ENCODE data around the gene ENO2. TPM values are rescaled to one million over a fixed set of nuclear protein-coding genes. Genes with fewer than 3 reads are reported as not detected.
A peak's percentile ranks its signal among the peaks of the same experiment; 100 is the strongest.

Gene ENO2
- total RNA-seq, 4 donors from 2014 or later: 13.0 to 25.3 (median 19.8) TPM

- H3K9me3 ChIP-seq: no peaks in the 10 kb centered on the region
- peaks cover 32 to 47% of the 10 kb centered on the region in 2 donors for H3K4me1 ChIP-seq
- H3K27ac ChIP-seq: peak overlapping the region; percentile 87 to 98 (median 97)
- DNase-seq: no peak
- intact Hi-C loops (cut with DNase I): loop anchor here (5.0 kb wide), 1 partner anchor 57 kb away; the partner anchor contains the start of gene LPCAT3
- peaks cover 5 to 6% of the 10 kb centered on the region in 2 donors for H3K36me3 ChIP-seq
- no peaks in the 10 kb centered on the region for H3K27me3 ChIP-seq
- TF ChIP-seq CTCF (IDR thresholded peaks at IDR 0.05): no peak
- no peak for TF ChIP-seq POLR2A (IDR thresholded peaks at IDR 0.05)
- H3K4me3 ChIP-seq (replicated peaks in 1 of 3): no peak overlapping the region
- WGBS, 2 donors: 81 to 85% methylated on average over 12 to 13 of the region's 13 CpGs
Measured at GRCh38 chr12:6960593-6961277, 46.4 kb downstream of the ENO2 start.

GRCh38 chr12:6961278-6961694, 46.9 kb downstream of the ENO2 start:
- Histone ChIP-seq H3K4me3 (replicated peaks in 1 of 3) (peak overlapping the region in 1 of 3 donors; percentile 68), H3K27ac (peak overlapping the region; percentile 87 to 98 (median 97)), H3K27me3 (no peaks in the 10 kb centered on the region), H3K9me3 (no peaks in the 10 kb centered on the region), H3K4me1 (peaks cover 32 to 47% of the 10 kb centered on the region in 2 donors), H3K36me3 (peaks cover 7 to 11% of the 10 kb centered on the region in 2 donors)
- WGBS, 2 donors: 70 to 78% methylated on average over 24 of the region's 24 CpGs
- intact Hi-C loops (cut with DNase I): loop anchor here (5.0 kb wide), 1 partner anchor 56 kb away; the partner anchor contains the start of gene LPCAT3
- no peak for TF ChIP-seq POLR2A (IDR thresholded peaks at IDR 0.05)
- no peak for TF ChIP-seq CTCF (IDR thresholded peaks at IDR 0.05)
- DNase-seq: peak; percentile 31 to 36

GRCh38 chr12:6961695-6962284, 47.4 kb downstream of the ENO2 start:
- Histone ChIP-seq H3K4me3 (replicated peaks in 1 of 3) (peak overlapping the region in 1 of 3 donors; percentile 68), H3K36me3 (peaks cover 8 to 16% of the 10 kb centered on the region in 2 donors), H3K27me3 (no peaks in the 10 kb centered on the region), H3K4me1 (peaks cover 32 to 47% of the 10 kb centered on the region in 2 donors), H3K27ac (peak overlapping the region; percentile 87 to 98 (median 97)), H3K9me3 (no peaks in the 10 kb centered on the region)
- DNase-seq: peak; percentile 78 to 81
- 5 to 9% methylated on average over 14 to 15 of the region's 16 CpGs for WGBS, 2 donors
- intact Hi-C loops (cut with DNase I): loop anchor here (2.0 to 5.0 kb wide), 2 partner anchors 15 to 56 kb away; partner anchors contain the start of gene LPCAT3
- TF ChIP-seq CTCF (IDR thresholded peaks at IDR 0.05): peak in 5 of 6 experiments; percentile 30 to 59 (median 42)
- TF ChIP-seq POLR2A (IDR thresholded peaks at IDR 0.05): peak in 1 of 2 donors; percentile 14

- Histone ChIP-seq H3K4me3 (replicated peaks in 1 of 3) (peak overlapping the region; percentile 36 to 94 (median 68)), H3K9me3 (no peaks in the 10 kb centered on the region), H3K27me3 (no peaks in the 10 kb centered on the region), H3K36me3 (peaks cover 15 to 23% of the 10 kb centered on the region in 2 donors), H3K4me1 (peaks cover 32 to 47% of the 10 kb centered on the region in 2 donors), H3K27ac (peak overlapping the region; percentile 87 to 98 (median 97))
- intact Hi-C loops (cut with DNase I): loop anchor here (2.0 to 5.0 kb wide), 2 partner anchors 16 to 55 kb away; partner anchors contain the start of gene LPCAT3
- peak; percentile 63 to 74 for DNase-seq
- TF ChIP-seq CTCF (IDR thresholded peaks at IDR 0.05): no peak
- peak in 1 of 2 donors; percentile 31 for TF ChIP-seq POLR2A (IDR thresholded peaks at IDR 0.05)
- WGBS, 2 donors: 14 to 31% methylated on average over 8 to 16 of the region's 25 CpGs
Measured at GRCh38 chr12:6962285-6963015, 48.1 kb downstream of the ENO2 start.

All from thyroid gland (tissue), 4 donors.